HEK293T (cell line): Measurements from ENCODE around the gene FRMD5.

ENCODE experiments used
- ARNT ChIP-seq: fragments of 450-650 bp; IDR thresholded peaks from 2 replicates; pipeline ENCODE4 v1.6.1; 2017; ENCODE audit warnings: mild to moderate bottlenecking
- BHLHE40 ChIP-seq: fragments of 450-650 bp; IDR thresholded peaks from 2 replicates; pipeline ENCODE4 v1.6.1; 2016; ENCODE audit warnings: mild to moderate bottlenecking, moderate library complexity, borderline replicate concordance
- ELF4 ChIP-seq: fragments of 450-650 bp; IDR thresholded peaks from 2 replicates; pipeline ENCODE4 v1.6.1; 2017; ENCODE audit warnings: antibody characterized with exemption
- FOXA1 ChIP-seq: fragments of 450-650 bp; IDR thresholded peaks from 2 replicates; pipeline ENCODE4 v1.6.1; 2016; ENCODE audit warnings: mild to moderate bottlenecking
- FOXK2 ChIP-seq: fragments of 450-650 bp; IDR thresholded peaks from 2 replicates; pipeline ENCODE4 v1.6.1; 2016; ENCODE audit warnings: mild to moderate bottlenecking
- FOXM1 ChIP-seq: fragments of 450-650 bp; IDR thresholded peaks from 2 replicates; pipeline ENCODE4 v1.6.1; 2017; ENCODE audit warnings: mild to moderate bottlenecking, borderline replicate concordance
- HDGF ChIP-seq: fragments of 450-650 bp; IDR thresholded peaks from 2 replicates; pipeline ENCODE4 v1.6.1; 2017; ENCODE audit warnings: antibody characterized with exemption, borderline replicate concordance
- LEF1 ChIP-seq: fragments of 450-650 bp; IDR thresholded peaks from 2 replicates; pipeline ENCODE4 v1.6.1; 2017; ENCODE audit warnings: mild to moderate bottlenecking, borderline replicate concordance
- NFRKB ChIP-seq: fragments of 450-650 bp; IDR thresholded peaks from 2 replicates; pipeline ENCODE4 v1.6.1; 2016; ENCODE audit warnings: mild to moderate bottlenecking, moderate library complexity
- SP1 ChIP-seq: fragments of 450-650 bp; IDR thresholded peaks from 2 replicates; pipeline ENCODE4 v1.6.1; 2017
- SUZ12 ChIP-seq: fragments of 450-650 bp; IDR thresholded peaks from 2 replicates; pipeline ENCODE4 v1.6.1; 2016; ENCODE audit warnings: mild to moderate bottlenecking
- TARDBP ChIP-seq: fragments of 450-650 bp; IDR thresholded peaks from 2 replicates; pipeline ENCODE4 v1.6.1; 2016
- TF ChIP-seq, protein P1 (sequence below): fragments of 450-650 bp; IDR thresholded peaks from 2 replicates; pipeline ENCODE4 v1.6.1; 2016

DNA sequence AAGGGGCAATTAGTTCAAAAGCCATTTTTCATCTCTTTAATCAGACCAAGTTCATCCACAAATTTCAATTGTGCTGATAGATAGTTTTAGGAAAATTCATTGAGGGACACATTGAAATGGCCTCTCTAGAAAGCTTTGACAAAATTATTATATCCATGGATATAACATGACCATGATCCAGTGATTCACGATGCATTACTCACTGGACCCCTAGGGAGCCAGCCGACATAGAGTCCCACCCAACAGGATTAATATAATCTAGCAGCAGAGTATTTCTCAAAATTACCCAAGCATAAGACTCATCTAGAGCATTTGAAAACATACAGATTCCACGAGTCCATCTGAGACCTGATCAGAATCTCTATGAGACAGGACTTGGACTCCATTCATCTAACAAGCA is 100.3 kb downstream of the FRMD5 start:
- TF ChIP-seq FOXA1 (no peak), BHLHE40 (no peak), NFRKB (no peak), FOXK2 (no peak), SP1 (no peak), SUZ12 (no peak), HDGF (no peak), FOXM1 (no peak), ARNT (no peak), TARDBP (no peak), LEF1 (no peak), ELF4 (no peak)
- TF ChIP-seq, protein P1, sequence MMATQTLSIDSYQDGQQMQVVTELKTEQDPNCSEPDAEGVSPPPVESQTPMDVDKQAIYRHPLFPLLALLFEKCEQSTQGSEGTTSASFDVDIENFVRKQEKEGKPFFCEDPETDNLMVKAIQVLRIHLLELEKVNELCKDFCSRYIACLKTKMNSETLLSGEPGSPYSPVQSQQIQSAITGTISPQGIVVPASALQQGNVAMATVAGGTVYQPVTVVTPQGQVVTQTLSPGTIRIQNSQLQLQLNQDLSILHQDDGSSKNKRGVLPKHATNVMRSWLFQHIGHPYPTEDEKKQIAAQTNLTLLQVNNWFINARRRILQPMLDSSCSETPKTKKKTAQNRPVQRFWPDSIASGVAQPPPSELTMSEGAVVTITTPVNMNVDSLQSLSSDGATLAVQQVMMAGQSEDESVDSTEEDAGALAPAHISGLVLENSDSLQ, result no peak
